AG04450 (cell line): ENCODE data around the gene UBL4A. TPM values are rescaled to one million over a fixed set of nuclear protein-coding genes. Genes with fewer than 3 reads are reported as not detected.

Experiments
- CTCF ChIA-PET: fragments of 300-600, 350-600 bp; formaldehyde crosslinking; extraction: SDS; loops from one replicate; lab custom pipeline; 2022; ENCODE audit warnings: antibody characterized with exemption, inconsistent platforms; lab: Charles Lee
- POLR2A ChIA-PET: fragments of 350-600 bp; formaldehyde crosslinking; extraction: SDS; loops from one replicate; lab custom pipeline; 2021; ENCODE audit warnings: antibody characterized with exemption, inconsistent platforms; lab: Yijun Ruan, JAX
- DNase-seq: peaks from one replicate; pipeline ENCODE4 v3.0.0-alpha.2; 2011; ENCODE audit warnings: low read depth, low spot score
- H3K27ac ChIP-seq: one replicate; pipeline ENCODE4 v1.5.1; 2012; ENCODE audit warnings: low read depth, low read length, control low read depth
- H3K27me3 ChIP-seq: one replicate; pipeline ENCODE4 v1.6.0; 2012; ENCODE audit warnings: low read length; ENCODE audit not compliant: control insufficient read depth, insufficient read depth
- H3K4me3 ChIP-seq: 2 replicates; pipeline ENCODE4 v1.5.1; 2011; ENCODE audit warnings: mild to moderate bottlenecking, low read depth, low read length, control low read depth
- H3K9me3 ChIP-seq: 2 replicates; pipeline ENCODE4 v1.5.1; 2012; ENCODE audit warnings: low read length; ENCODE audit not compliant: control insufficient read depth, insufficient read depth
- CTCF ChIP-seq: IDR thresholded peaks from 2 replicates; pipeline ENCODE4 v1.5.1; 2011; ENCODE audit warnings: low read depth, low read length, control low read depth, inconsistent platforms
- polyA plus RNA-seq: library from polyadenylated mRNA; depleted of rRNA; stranded (reverse); fragments of >200 nt; gene quantifications from 2 replicates; pipeline ENCODE4 v1.2.3, GENCODE V29; 2011

UBL4A gene
- polyA plus RNA-seq, 1 experiment, result 17.4 TPM

GRCh38 chrX:154484255-154485149 lies 1.9 kb downstream of the UBL4A start:
- Histone ChIP-seq H3K27me3 (no peaks in the 10 kb centered on the region), H3K27ac (no peak overlapping the region), H3K4me3 (no peak overlapping the region), H3K9me3 (no peaks in the 10 kb centered on the region)
- no peak for DNase-seq
- ChIA-PET POLR2A (no interaction called here), CTCF (no interaction called here)
- no peak for TF ChIP-seq CTCF

- no peak for TF ChIP-seq CTCF
- POLR2A ChIA-PET, result no interaction called here
- H3K27me3 ChIP-seq, result no peaks in the 10 kb centered on the region
- DNase-seq, result no peak
- peaks cover 6% of the 10 kb centered on the region; the same call in 1 of the 2 replicates for H3K9me3 ChIP-seq
- H3K27ac ChIP-seq, result no peak overlapping the region
- no peak overlapping the region for H3K4me3 ChIP-seq
- CTCF ChIA-PET, result no interaction called here
These were observed 3.1 kb downstream of the UBL4A start for GRCh38 chrX:154483325-154483724.

- Histone ChIP-seq H3K27me3 (no peaks in the 10 kb centered on the region), H3K9me3 (peaks cover 6% of the 10 kb centered on the region; the same call in 1 of the 2 replicates), H3K4me3 (no peak overlapping the region), H3K27ac (no peak overlapping the region)
- no peak for DNase-seq
- ChIA-PET CTCF (no interaction called here), POLR2A (interaction anchor here (1.5 kb wide), 1 partner anchor 8 kb away, joined by 4 read pairs; the partner anchor contains the start of gene SLC10A3)
- TF ChIP-seq CTCF, result no peak
These were observed 3.6 kb downstream of the UBL4A start for GRCh38 chrX:154482786-154483185.

- ChIA-PET CTCF (no interaction called here), POLR2A (interaction anchor here (1.5 kb wide), 1 partner anchor 9 kb away, joined by 4 read pairs; the partner anchor contains the start of gene SLC10A3)
- no peak for TF ChIP-seq CTCF
- no peak for DNase-seq
- no peak overlapping the region for H3K4me3 ChIP-seq
- H3K9me3 ChIP-seq, result peaks cover 6% of the 10 kb centered on the region; the same call in 1 of the 2 replicates
- no peak overlapping the region for H3K27ac ChIP-seq
- no peaks in the 10 kb centered on the region for H3K27me3 ChIP-seq
These were observed 4.4 kb downstream of the UBL4A start for GRCh38 chrX:154481911-154482601.
